HepG2 (cell line): Measurements from ENCODE around the gene CCDC97. TPM values are rescaled to one million over a fixed set of nuclear protein-coding genes. Genes with fewer than 3 reads are reported as not detected.
A peak's percentile ranks its signal among the peaks of the same experiment; 100 is the strongest.

ENCODE experiments used
- CCAR2 ChIP-seq: fragments of 200-400 bp; formaldehyde crosslinking; optimal IDR thresholded peaks from 2 replicates; pipeline ENCODE3; 2018; ENCODE audit warnings: low read depth, mild to moderate bottlenecking, low read length, moderate library complexity
- GATAD1 ChIP-seq: IDR thresholded peaks from 2 replicates; pipeline ENCODE4 v1.6.1; 2016; ENCODE audit warnings: missing genetic modification reagents, missing compliant biosample characterization
- IKZF5 ChIP-seq: IDR thresholded peaks from 2 replicates; pipeline ENCODE4 v1.6.1; 2018; ENCODE audit warnings: missing genetic modification reagents, mild to moderate bottlenecking, missing compliant biosample characterization
- NR2C2 ChIP-seq: sonication (generic); formaldehyde crosslinking; IDR thresholded peaks from 2 replicates; pipeline ENCODE4 v1.4.0; 2020; ENCODE audit warnings: missing genetic modification reagents, mild to moderate bottlenecking, moderate library complexity, borderline replicate concordance
- PHB2 ChIP-seq: fragments of 450-650 bp; IDR thresholded peaks from 2 replicates; pipeline ENCODE4 v1.6.1; 2018; ENCODE audit not compliant: partially characterized antibody
- POLR2A ChIP-seq, 2 experiments: IDR thresholded peaks; 2 replicates each; pipeline ENCODE4 v1.6.1; 2011; ENCODE audit warnings: low read depth in 2 of 2, low read length in 2 of 2, mild to moderate bottlenecking in 1 of 2, moderate library complexity in 1 of 2; ENCODE audit not compliant: insufficient read depth in 1 of 2
- ZNF574 ChIP-seq: sonication (generic); formaldehyde crosslinking; IDR thresholded peaks from 2 replicates; pipeline ENCODE4 v1.4.0; 2020; ENCODE audit warnings: missing genetic modification reagents
- polyA plus RNA-seq, 8 experiments: library from polyadenylated mRNA; depleted of rRNA in 3 of 8; stranded (reverse) in 7 of 8; unstranded in 1 of 8; fragments of >200 nt; fragmentation: Illumina TruSeq in 4 of 8; extraction: Trizol in 4 of 8; gene quantifications; 2 replicates each; pipeline versions ENCODE4 v1.2.1 to v1.2.3, GENCODE V29; 2011 to 2016; ENCODE audit warnings: low read depth in 4 of 8, missing spikeins in 1 of 8, mixed read lengths in 1 of 8; ENCODE audit not compliant: insufficient read depth in 1 of 8
- total RNA-seq, 5 experiments: library from RNA; depleted of rRNA; stranded (reverse); fragments of >200 nt; fragmentation: Illumina TruSeq; extraction: Trizol; gene quantifications; 2 replicates each; pipeline ENCODE4 v1.2.3, GENCODE V29; 2016; ENCODE audit warnings: low read depth in 1 of 5
- TF ChIP-seq, protein P1 (sequence below): sonication (generic); formaldehyde crosslinking; IDR thresholded peaks from 2 replicates; pipeline ENCODE4 v1.4.0; 2020; ENCODE audit warnings: missing genetic modification reagents
- TF ChIP-seq, protein P2 (sequence below): sonication (generic); formaldehyde crosslinking; IDR thresholded peaks from 2 replicates; pipeline ENCODE4 v1.5.0; 2020; ENCODE audit warnings: mild to moderate bottlenecking, missing genetic modification reagents, moderate library complexity

CCDC97 gene
- total and polyA plus RNA-seq, 2 of the 13 experiments (the other 11 are each of a cell fraction or from before 2014, with no cell fraction given): 6.2 to 7.3 TPM

- TF ChIP-seq, protein P1, sequence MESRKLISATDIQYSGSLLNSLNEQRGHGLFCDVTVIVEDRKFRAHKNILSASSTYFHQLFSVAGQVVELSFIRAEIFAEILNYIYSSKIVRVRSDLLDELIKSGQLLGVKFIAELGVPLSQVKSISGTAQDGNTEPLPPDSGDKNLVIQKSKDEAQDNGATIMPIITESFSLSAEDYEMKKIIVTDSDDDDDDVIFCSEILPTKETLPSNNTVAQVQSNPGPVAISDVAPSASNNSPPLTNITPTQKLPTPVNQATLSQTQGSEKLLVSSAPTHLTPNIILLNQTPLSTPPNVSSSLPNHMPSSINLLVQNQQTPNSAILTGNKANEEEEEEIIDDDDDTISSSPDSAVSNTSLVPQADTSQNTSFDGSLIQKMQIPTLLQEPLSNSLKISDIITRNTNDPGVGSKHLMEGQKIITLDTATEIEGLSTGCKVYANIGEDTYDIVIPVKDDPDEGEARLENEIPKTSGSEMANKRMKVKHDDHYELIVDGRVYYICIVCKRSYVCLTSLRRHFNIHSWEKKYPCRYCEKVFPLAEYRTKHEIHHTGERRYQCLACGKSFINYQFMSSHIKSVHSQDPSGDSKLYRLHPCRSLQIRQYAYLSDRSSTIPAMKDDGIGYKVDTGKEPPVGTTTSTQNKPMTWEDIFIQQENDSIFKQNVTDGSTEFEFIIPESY (CRISPR knock-in tag): peak; percentile 67; the same call in 1 of the 2 replicates
- TF ChIP-seq CCAR2 (no peak), GATAD1 (CRISPR knock-in tag) (peak; percentile 45; the same call in 1 of the 2 replicates), PHB2 (no peak), POLR2A (IDR thresholded peaks at IDR 0.05; ENCODE audit: insufficient read depth in 1 of 2, low read depth in 2 of 2, low read length in 2 of 2) (peak in 1 of 2 experiments; percentile 32; a peak in 1 of 4 replicates), NR2C2 (CRISPR knock-in tag) (no peak), ZNF574 (CRISPR knock-in tag) (no peak), IKZF5 (CRISPR knock-in tag) (peak; percentile 45; the same call in 1 of the 2 replicates)
- TF ChIP-seq, protein P2, sequence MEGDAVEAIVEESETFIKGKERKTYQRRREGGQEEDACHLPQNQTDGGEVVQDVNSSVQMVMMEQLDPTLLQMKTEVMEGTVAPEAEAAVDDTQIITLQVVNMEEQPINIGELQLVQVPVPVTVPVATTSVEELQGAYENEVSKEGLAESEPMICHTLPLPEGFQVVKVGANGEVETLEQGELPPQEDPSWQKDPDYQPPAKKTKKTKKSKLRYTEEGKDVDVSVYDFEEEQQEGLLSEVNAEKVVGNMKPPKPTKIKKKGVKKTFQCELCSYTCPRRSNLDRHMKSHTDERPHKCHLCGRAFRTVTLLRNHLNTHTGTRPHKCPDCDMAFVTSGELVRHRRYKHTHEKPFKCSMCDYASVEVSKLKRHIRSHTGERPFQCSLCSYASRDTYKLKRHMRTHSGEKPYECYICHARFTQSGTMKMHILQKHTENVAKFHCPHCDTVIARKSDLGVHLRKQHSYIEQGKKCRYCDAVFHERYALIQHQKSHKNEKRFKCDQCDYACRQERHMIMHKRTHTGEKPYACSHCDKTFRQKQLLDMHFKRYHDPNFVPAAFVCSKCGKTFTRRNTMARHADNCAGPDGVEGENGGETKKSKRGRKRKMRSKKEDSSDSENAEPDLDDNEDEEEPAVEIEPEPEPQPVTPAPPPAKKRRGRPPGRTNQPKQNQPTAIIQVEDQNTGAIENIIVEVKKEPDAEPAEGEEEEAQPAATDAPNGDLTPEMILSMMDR (CRISPR knock-in tag): peak; percentile 6; the same call in 1 of the 2 replicates
Observed at GRCh38 chr19:41325947-41326706, 16.2 kb downstream of the CCDC97 start (continued).
